ENCODE measurements around the gene ELP2. TPM values are rescaled to one million over a fixed set of nuclear protein-coding genes. Genes with fewer than 3 reads are reported as not detected.

Gene ELP2
- total and polyA plus RNA-seq, 9 of the 15 experiments (the other 6 are each of a cell fraction or from before 2014, with no cell fraction given) = 76.8 to 192 (median 140) TPM

DNA sequence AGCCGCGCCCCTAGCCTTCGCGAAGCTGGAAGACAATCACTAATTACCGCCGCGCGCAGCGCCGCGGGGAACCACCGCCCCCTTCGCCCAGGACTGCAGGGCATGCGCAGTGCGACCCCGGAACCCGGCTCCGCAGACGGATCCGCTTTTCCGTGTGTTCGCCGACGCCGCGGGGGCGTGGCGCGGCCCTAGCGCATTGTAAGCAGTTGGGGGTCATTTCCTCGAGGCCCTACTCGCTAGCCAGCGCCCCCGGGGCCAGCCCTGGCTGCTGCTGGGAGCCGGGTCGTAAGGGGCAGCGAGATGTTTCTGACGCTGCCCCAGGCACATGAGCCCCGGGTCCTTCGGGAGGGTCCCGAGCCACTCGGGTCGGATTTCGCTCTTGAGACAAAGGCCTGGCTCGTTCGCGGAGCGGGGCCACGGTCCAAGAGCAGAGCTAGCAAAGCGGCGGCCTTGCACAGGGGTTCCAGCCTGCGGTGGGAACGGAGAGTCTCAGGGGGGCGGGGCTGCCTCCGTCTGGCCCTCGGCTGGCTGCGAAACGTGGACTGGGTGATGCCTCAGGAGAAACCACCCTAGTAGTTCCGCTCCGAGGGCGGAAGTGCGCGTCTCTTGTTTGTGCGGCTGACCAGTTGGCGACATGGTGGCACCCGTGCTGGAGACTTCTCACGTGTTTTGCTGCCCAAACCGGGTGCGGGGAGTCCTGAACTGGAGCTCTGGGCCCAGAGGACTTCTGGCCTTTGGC lies at the start of gene ELP2, which contains the start of gene SLC39A6 (continued):
- TF ChIP-seq, protein P1, sequence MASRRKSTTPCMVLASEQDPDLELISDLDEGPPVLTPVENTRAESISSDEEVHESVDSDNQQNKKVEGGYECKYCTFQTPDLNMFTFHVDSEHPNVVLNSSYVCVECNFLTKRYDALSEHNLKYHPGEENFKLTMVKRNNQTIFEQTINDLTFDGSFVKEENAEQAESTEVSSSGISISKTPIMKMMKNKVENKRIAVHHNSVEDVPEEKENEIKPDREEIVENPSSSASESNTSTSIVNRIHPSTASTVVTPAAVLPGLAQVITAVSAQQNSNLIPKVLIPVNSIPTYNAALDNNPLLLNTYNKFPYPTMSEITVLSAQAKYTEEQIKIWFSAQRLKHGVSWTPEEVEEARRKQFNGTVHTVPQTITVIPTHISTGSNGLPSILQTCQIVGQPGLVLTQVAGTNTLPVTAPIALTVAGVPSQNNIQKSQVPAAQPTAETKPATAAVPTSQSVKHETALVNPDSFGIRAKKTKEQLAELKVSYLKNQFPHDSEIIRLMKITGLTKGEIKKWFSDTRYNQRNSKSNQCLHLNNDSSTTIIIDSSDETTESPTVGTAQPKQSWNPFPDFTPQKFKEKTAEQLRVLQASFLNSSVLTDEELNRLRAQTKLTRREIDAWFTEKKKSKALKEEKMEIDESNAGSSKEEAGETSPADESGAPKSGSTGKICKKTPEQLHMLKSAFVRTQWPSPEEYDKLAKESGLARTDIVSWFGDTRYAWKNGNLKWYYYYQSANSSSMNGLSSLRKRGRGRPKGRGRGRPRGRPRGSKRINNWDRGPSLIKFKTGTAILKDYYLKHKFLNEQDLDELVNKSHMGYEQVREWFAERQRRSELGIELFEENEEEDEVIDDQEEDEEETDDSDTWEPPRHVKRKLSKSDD (conservative IDR thresholded peaks at IDR 0.05; ENCODE audit: low read length) = no peak
- TF ChIP-seq ZNF143 (CRISPR knock-in tag; IDR thresholded peaks at IDR 0.05) = no peak
- peak; percentile 68 for TF ChIP-seq JUND (IDR thresholded peaks at IDR 0.05; ENCODE audit: borderline replicate concordance, low read depth, low read length)
- TF ChIP-seq JUND (tag; IDR thresholded peaks at IDR 0.05; ENCODE audit: borderline replicate concordance, low read depth, low read length) = no peak; the same call in 2 of the 3 replicates
- TF ChIP-seq CBFB (CRISPR knock-in tag; IDR thresholded peaks at IDR 0.05) = no peak
- TF ChIP-seq ZNF431 (CRISPR knock-in tag; IDR thresholded peaks at IDR 0.05) = no peak; the same call in 1 of the 2 replicates
- no peak for TF ChIP-seq SAFB2 (IDR thresholded peaks at IDR 0.05; ENCODE audit: borderline replicate concordance, low read depth, low read length, severe bottlenecking)
- no peak for TF ChIP-seq ADNP (tag; IDR thresholded peaks at IDR 0.05)
- peak; percentile 97 for TF ChIP-seq GABPA (tag; conservative IDR thresholded peaks at IDR 0.05; ENCODE audit: low read depth)
- TF ChIP-seq ZNF212 (CRISPR knock-in tag; IDR thresholded peaks at IDR 0.05) = no peak
- TF ChIP-seq, protein P2, sequence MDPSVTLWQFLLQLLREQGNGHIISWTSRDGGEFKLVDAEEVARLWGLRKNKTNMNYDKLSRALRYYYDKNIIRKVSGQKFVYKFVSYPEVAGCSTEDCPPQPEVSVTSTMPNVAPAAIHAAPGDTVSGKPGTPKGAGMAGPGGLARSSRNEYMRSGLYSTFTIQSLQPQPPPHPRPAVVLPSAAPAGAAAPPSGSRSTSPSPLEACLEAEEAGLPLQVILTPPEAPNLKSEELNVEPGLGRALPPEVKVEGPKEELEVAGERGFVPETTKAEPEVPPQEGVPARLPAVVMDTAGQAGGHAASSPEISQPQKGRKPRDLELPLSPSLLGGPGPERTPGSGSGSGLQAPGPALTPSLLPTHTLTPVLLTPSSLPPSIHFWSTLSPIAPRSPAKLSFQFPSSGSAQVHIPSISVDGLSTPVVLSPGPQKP (CRISPR knock-in tag; IDR thresholded peaks at IDR 0.05) = no peak
- no peak for TF ChIP-seq MCM3 (IDR thresholded peaks at IDR 0.05)
- TF ChIP-seq TBL1XR1 (IDR thresholded peaks at IDR 0.05; ENCODE audit: low read length in 2 of 2) = peak; percentile 14 to 41; a peak in 2 of 4 replicates
- TF ChIP-seq, protein P3, sequence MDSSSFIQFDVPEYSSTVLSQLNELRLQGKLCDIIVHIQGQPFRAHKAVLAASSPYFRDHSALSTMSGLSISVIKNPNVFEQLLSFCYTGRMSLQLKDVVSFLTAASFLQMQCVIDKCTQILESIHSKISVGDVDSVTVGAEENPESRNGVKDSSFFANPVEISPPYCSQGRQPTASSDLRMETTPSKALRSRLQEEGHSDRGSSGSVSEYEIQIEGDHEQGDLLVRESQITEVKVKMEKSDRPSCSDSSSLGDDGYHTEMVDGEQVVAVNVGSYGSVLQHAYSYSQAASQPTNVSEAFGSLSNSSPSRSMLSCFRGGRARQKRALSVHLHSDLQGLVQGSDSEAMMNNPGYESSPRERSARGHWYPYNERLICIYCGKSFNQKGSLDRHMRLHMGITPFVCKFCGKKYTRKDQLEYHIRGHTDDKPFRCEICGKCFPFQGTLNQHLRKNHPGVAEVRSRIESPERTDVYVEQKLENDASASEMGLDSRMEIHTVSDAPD (CRISPR knock-in tag; IDR thresholded peaks at IDR 0.05) = no peak
- peak in 1 of 2 experiments; percentile 99; a peak in 2 of 4 replicates for TF ChIP-seq HDAC1 (IDR thresholded peaks at IDR 0.05)
- TF ChIP-seq NCOA6 (IDR thresholded peaks at IDR 0.05) = no peak
- no peak for TF ChIP-seq RBM22 (IDR thresholded peaks at IDR 0.05; ENCODE audit: low read depth, low read length, poor library complexity, severe bottlenecking)
- TF ChIP-seq ESRRB (CRISPR knock-in tag; IDR thresholded peaks at IDR 0.05; ENCODE audit: borderline replicate concordance) = no peak
- peak; percentile 71 for TF ChIP-seq ATF7 (IDR thresholded peaks at IDR 0.05)
- TF ChIP-seq ZNF778 (CRISPR knock-in tag; IDR thresholded peaks at IDR 0.05) = no peak
- TF ChIP-seq, protein P4, sequence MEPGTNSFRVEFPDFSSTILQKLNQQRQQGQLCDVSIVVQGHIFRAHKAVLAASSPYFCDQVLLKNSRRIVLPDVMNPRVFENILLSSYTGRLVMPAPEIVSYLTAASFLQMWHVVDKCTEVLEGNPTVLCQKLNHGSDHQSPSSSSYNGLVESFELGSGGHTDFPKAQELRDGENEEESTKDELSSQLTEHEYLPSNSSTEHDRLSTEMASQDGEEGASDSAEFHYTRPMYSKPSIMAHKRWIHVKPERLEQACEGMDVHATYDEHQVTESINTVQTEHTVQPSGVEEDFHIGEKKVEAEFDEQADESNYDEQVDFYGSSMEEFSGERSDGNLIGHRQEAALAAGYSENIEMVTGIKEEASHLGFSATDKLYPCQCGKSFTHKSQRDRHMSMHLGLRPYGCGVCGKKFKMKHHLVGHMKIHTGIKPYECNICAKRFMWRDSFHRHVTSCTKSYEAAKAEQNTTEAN (CRISPR knock-in tag; IDR thresholded peaks at IDR 0.05) = peak; percentile 79; the same call in 1 of the 2 replicates
- TF ChIP-seq MYC (IDR thresholded peaks at IDR 0.05; ENCODE audit: low read depth, low read length) = peak; percentile 90
- TF ChIP-seq MYC (CRISPR knock-in tag; IDR thresholded peaks at IDR 0.05; ENCODE audit: borderline replicate concordance, low read depth) = peak; percentile 72; the same call in 1 of the 2 replicates

Data from K562 (cell line).